GM12801 (cell line): ENCODE data around the gene AK2.

Source experiments
- TF ChIP-seq, protein P1 (sequence below): IDR thresholded peaks from one replicate; pipeline ENCODE4 v1.5.1; 2011; ENCODE audit warnings: control low read depth; ENCODE audit not compliant: insufficient read length; ENCODE audit errors: extremely low read depth

The AK2 gene

DNA sequence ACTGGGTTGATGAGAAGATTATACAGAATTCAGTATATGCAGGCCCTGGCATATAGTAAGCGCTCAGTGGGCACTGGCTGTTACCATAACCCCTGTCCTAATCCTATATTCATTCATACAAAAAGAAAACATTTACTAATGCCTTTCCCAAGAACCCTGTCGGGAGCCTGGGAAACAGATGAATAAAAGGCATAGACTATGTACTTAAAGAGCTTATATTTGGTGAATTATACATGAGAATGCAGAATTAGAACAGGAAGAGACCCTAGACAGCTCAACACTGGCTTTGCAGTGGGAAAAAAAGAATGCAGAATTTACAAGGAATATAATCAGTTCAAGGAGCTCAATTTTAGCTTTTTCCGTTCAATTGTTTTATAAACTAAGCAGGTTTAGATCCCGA, 10.9 kb downstream of the AK2 start:
- TF ChIP-seq, protein P1, sequence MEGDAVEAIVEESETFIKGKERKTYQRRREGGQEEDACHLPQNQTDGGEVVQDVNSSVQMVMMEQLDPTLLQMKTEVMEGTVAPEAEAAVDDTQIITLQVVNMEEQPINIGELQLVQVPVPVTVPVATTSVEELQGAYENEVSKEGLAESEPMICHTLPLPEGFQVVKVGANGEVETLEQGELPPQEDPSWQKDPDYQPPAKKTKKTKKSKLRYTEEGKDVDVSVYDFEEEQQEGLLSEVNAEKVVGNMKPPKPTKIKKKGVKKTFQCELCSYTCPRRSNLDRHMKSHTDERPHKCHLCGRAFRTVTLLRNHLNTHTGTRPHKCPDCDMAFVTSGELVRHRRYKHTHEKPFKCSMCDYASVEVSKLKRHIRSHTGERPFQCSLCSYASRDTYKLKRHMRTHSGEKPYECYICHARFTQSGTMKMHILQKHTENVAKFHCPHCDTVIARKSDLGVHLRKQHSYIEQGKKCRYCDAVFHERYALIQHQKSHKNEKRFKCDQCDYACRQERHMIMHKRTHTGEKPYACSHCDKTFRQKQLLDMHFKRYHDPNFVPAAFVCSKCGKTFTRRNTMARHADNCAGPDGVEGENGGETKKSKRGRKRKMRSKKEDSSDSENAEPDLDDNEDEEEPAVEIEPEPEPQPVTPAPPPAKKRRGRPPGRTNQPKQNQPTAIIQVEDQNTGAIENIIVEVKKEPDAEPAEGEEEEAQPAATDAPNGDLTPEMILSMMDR: no peak

DNA sequence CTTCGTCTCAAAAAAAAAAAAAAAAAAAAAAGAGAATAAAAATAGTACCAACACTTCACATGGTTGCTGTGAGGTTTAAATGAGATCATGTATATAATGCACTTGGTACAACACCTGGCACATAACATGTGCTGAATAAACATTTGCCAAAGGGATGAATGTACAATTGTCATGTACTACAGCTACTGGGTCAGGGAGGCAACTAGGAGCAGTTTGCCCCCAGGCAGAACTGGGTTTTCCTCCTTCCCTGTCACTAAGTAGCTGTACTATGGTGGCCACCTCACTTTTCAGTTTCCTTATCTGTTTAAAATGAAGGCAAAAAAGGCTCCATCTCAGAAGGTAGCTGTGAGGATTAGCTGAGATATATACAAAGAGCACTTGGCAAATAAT, 11.5 kb downstream of the AK2 start:
- TF ChIP-seq, protein P1: no peak

DNA sequence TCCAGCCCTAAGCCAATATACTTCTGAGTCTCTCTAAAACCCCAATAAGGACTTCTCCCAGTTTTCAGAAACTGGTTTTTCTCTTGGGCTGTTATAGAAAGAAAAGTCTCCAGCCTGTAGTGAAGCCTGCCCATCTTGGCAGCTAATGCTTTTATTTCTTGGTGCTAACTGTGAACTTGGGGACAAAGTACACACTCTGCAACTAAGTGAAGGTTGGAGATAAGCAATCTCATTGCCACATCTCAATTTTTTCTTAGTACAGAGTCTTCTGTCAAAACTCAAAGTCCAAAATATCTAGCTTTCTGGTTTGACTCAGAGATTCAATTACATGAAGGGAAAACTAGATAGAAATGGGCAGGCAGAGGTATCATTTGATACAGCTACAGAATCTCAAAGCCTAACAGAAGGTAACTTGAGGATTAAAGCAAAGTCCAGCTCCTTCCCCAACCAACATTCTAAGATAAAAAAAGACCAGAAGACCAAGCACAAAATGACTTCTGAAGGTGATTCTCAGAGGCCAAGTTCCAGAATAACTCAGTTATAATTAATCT, 14.0 kb downstream of the AK2 start:
- TF ChIP-seq, protein P1: no peak

DNA sequence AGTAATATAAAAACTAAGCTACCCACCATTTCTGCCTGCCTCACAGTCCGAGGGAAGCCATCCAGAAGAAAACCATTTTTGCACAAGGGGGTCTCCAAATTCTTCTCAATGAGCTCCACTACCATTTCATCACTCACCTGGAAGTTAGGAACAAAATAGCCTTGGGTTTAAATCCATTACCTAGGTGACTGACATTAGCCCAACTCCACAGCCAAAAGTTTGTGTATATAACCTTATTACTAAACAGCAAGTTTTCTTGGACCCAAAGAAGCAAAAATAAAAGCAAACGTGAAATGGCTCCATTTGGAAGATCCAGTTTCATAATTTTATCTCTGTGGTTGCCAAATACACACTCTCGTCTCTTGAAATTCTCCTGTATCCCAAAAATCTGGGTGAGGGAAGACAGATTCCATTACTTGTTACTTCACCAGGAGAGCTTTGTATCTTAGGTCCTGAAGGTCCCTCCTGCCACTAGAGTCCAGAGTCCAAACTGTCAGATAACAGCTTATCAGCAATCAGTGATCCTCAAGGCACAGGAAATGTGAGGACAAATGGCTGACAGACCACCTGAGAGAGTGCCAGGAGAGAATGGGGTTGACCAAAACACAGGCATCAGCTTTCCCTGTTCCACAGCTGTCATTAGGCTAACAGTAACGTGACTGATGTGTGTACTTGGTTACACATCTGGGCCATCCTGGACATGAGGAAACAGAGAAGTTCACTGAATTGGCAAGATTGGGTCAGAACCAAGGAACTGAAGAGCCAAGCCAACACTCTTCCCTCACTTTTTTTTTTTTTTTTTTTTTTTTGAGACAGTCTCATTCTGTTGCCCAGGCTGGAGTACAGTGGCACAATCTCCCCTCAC, 14.9 kb downstream of the AK2 start:
- TF ChIP-seq, protein P1: no peak

DNA sequence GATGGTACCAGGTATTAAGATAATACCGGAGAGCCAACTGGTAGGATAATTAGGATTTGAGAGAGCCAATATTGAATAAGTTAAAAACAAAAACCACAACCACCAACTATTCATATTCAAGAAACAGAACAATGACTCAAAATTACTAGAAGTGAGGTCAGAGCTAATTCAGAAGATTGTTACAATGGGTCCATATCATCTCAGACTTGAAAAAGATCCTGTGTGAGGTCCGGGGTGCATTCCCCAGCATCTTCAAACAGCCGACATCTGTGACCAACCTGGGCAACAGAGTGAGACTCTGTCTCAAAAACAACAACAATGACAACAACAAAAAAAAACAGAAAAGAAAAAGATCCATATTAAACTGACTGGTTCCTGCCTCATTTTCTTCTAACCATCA, 18.6 kb downstream of the AK2 start:
- TF ChIP-seq, protein P1: no peak

DNA sequence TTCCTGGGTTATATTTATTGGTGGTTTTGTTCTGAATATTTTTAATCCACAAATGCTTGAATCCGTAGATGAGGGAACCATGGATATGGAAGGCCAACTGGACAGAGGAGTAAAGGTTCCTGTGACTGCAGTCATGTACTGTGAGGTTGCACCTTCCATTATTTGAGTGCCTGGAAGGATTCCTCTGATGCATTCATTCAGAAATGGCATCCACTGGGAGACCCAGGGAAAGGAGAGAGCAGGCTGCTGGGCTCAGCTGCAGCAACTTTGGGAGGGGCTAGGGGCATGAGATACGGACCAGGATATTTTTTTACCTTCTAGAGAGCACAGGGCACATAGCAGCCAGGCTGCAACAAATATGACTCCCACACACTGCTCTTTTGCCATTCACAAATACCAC, 19.5 kb downstream of the AK2 start:
- TF ChIP-seq, protein P1: no peak

DNA sequence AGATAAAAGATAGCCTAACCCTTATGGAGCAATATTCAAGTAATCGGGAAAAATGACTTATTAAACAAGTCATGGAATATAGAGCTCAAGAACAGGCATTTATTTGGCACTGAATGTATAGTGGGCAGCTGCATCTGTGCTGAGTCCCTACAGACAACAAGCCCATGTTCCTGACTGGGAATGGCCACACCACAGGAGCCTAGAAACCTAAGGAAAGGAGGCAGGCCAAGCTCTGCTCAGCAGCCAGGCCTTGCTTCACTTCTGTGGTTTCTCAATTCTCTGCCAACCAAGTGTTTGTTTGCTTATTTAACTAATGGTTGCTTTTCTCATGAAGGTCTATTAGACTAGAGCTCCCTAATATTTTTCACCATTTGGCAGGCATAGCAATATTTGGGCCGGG, 21.5 kb downstream of the AK2 start:
- TF ChIP-seq, protein P1: no peak
